ENCODE data around the gene MIAT. TPM values are rescaled to one million over a fixed set of nuclear protein-coding genes. Genes with fewer than 3 reads are reported as not detected.

The MIAT gene
- total and polyA plus RNA-seq, 4 donors = 0.18 to 1.5 (median 0.73) TPM

DNA sequence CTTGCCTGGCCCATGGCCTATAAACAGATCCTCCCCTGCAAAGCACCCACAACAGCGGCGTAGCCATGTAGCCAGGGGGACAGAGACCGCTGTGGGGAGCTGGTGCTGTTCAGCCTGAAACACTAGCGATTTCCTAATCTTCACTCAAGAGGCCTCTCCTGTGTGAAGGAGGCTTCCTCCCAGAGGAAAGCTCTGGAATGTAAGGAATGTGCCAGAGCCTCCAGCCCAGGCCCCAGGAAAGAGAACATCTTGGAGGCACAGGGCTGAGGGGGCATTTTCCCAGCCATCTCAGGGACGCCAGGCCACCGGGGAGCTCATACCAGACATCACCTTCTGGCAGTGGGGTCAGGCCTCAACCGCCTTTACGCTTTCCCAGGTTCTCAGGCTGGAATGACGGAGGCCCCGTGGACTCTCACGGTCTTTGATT is 24.0 kb downstream of the MIAT start:
- TF ChIP-seq FOXA2 (IDR thresholded peaks at IDR 0.05) (no peak), HNF4A (conservative IDR thresholded peaks at IDR 0.05) (no peak), HNF4G (IDR thresholded peaks at IDR 0.05) (no peak), FOXA1 (IDR thresholded peaks at IDR 0.05) (no peak), RAD21 (IDR thresholded peaks at IDR 0.05) (no peak), JUND (IDR thresholded peaks at IDR 0.05) (no peak), TAF1 (conservative IDR thresholded peaks at IDR 0.05) (no peak), NR2F2 (IDR thresholded peaks at IDR 0.05) (no peak), RXRA (IDR thresholded peaks at IDR 0.05) (no peak), YY1 (IDR thresholded peaks at IDR 0.05) (no peak), SP1 (IDR thresholded peaks at IDR 0.05) (no peak), EGR1 (IDR thresholded peaks at IDR 0.05; ENCODE audit: low read depth in 2 of 2) (no peak), GABPA (IDR thresholded peaks at IDR 0.05 in 1 of 2, conservative IDR thresholded peaks at IDR 0.05 in 1 of 2) (no peak)
- TF ChIP-seq, protein P1, sequence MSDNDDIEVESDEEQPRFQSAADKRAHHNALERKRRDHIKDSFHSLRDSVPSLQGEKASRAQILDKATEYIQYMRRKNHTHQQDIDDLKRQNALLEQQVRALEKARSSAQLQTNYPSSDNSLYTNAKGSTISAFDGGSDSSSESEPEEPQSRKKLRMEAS (IDR thresholded peaks at IDR 0.05) = no peak
- TF ChIP-seq, protein P2, sequence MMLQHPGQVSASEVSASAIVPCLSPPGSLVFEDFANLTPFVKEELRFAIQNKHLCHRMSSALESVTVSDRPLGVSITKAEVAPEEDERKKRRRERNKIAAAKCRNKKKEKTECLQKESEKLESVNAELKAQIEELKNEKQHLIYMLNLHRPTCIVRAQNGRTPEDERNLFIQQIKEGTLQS (IDR thresholded peaks at IDR 0.05) = no peak
- TF ChIP-seq, protein P3, sequence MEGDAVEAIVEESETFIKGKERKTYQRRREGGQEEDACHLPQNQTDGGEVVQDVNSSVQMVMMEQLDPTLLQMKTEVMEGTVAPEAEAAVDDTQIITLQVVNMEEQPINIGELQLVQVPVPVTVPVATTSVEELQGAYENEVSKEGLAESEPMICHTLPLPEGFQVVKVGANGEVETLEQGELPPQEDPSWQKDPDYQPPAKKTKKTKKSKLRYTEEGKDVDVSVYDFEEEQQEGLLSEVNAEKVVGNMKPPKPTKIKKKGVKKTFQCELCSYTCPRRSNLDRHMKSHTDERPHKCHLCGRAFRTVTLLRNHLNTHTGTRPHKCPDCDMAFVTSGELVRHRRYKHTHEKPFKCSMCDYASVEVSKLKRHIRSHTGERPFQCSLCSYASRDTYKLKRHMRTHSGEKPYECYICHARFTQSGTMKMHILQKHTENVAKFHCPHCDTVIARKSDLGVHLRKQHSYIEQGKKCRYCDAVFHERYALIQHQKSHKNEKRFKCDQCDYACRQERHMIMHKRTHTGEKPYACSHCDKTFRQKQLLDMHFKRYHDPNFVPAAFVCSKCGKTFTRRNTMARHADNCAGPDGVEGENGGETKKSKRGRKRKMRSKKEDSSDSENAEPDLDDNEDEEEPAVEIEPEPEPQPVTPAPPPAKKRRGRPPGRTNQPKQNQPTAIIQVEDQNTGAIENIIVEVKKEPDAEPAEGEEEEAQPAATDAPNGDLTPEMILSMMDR (IDR thresholded peaks at IDR 0.05; ENCODE audit: low read depth, low read length, missing input control) = no peak
- TF ChIP-seq, protein P4, sequence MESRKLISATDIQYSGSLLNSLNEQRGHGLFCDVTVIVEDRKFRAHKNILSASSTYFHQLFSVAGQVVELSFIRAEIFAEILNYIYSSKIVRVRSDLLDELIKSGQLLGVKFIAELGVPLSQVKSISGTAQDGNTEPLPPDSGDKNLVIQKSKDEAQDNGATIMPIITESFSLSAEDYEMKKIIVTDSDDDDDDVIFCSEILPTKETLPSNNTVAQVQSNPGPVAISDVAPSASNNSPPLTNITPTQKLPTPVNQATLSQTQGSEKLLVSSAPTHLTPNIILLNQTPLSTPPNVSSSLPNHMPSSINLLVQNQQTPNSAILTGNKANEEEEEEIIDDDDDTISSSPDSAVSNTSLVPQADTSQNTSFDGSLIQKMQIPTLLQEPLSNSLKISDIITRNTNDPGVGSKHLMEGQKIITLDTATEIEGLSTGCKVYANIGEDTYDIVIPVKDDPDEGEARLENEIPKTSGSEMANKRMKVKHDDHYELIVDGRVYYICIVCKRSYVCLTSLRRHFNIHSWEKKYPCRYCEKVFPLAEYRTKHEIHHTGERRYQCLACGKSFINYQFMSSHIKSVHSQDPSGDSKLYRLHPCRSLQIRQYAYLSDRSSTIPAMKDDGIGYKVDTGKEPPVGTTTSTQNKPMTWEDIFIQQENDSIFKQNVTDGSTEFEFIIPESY (IDR thresholded peaks at IDR 0.05) = no peak
- TF ChIP-seq, protein P5, sequence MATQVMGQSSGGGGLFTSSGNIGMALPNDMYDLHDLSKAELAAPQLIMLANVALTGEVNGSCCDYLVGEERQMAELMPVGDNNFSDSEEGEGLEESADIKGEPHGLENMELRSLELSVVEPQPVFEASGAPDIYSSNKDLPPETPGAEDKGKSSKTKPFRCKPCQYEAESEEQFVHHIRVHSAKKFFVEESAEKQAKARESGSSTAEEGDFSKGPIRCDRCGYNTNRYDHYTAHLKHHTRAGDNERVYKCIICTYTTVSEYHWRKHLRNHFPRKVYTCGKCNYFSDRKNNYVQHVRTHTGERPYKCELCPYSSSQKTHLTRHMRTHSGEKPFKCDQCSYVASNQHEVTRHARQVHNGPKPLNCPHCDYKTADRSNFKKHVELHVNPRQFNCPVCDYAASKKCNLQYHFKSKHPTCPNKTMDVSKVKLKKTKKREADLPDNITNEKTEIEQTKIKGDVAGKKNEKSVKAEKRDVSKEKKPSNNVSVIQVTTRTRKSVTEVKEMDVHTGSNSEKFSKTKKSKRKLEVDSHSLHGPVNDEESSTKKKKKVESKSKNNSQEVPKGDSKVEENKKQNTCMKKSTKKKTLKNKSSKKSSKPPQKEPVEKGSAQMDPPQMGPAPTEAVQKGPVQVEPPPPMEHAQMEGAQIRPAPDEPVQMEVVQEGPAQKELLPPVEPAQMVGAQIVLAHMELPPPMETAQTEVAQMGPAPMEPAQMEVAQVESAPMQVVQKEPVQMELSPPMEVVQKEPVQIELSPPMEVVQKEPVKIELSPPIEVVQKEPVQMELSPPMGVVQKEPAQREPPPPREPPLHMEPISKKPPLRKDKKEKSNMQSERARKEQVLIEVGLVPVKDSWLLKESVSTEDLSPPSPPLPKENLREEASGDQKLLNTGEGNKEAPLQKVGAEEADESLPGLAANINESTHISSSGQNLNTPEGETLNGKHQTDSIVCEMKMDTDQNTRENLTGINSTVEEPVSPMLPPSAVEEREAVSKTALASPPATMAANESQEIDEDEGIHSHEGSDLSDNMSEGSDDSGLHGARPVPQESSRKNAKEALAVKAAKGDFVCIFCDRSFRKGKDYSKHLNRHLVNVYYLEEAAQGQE (IDR thresholded peaks at IDR 0.05) = no peak
- H3K4me3 ChIP-seq (ENCODE audit: low read depth in 1 of 3, low read length in 3 of 3) = no peak overlapping the region
- no peak overlapping the region for H3K27ac ChIP-seq (ENCODE audit: low read depth in 1 of 2, low read length in 2 of 2)
- no peaks in the 10 kb centered on the region for H3K27me3 ChIP-seq (ENCODE audit: control insufficient read depth in 4 of 4, insufficient read depth in 4 of 4, low read length in 3 of 4)
- 93% methylated on average over 11 of the region's 11 CpGs for WGBS
- no peak overlapping the region for H3K9ac ChIP-seq (ENCODE audit: low read depth in 1 of 2, low read length in 2 of 2)
- no peak for DNase-seq (ENCODE audit: low spot score)
- no peaks in the 10 kb centered on the region for H3K4me1 ChIP-seq (ENCODE audit: control insufficient read depth in 4 of 4, insufficient read depth in 4 of 4, low read length in 3 of 4)
- peaks cover 0 to 4% (median 0%) of the 10 kb centered on the region in 4 donors for H3K9me3 ChIP-seq (ENCODE audit: control insufficient read depth in 4 of 4, low read length in 3 of 4)
- H3K36me3 ChIP-seq (ENCODE audit: control insufficient read depth in 4 of 4, insufficient read depth in 3 of 4, low read depth in 1 of 4, low read length in 3 of 4) = peaks cover 0 to 10% (median 4%) of the 10 kb centered on the region in 4 donors
